ENCODE data around the gene CMKLR1.

- TF ChIP-seq EP300 (IDR thresholded peaks at IDR 0.05; ENCODE audit: borderline replicate concordance in 1 of 2, control insufficient read depth in 1 of 2, low read depth in 2 of 2, low read length in 2 of 2) (no peak), CBFB (IDR thresholded peaks at IDR 0.05; ENCODE audit: low read depth) (no peak), POLR2AphosphoS5 (IDR thresholded peaks at IDR 0.05; ENCODE audit: low read length) (no peak), FOXM1 (IDR thresholded peaks at IDR 0.05; ENCODE audit: low read depth, low read length) (no peak), MEF2B (IDR thresholded peaks at IDR 0.05; ENCODE audit: partially characterized antibody, poor library complexity, severe bottlenecking) (no peak), CHD2 (IDR thresholded peaks at IDR 0.05; ENCODE audit: borderline replicate concordance, low read depth, low read length) (no peak)
- TF ChIP-seq, protein P1, sequence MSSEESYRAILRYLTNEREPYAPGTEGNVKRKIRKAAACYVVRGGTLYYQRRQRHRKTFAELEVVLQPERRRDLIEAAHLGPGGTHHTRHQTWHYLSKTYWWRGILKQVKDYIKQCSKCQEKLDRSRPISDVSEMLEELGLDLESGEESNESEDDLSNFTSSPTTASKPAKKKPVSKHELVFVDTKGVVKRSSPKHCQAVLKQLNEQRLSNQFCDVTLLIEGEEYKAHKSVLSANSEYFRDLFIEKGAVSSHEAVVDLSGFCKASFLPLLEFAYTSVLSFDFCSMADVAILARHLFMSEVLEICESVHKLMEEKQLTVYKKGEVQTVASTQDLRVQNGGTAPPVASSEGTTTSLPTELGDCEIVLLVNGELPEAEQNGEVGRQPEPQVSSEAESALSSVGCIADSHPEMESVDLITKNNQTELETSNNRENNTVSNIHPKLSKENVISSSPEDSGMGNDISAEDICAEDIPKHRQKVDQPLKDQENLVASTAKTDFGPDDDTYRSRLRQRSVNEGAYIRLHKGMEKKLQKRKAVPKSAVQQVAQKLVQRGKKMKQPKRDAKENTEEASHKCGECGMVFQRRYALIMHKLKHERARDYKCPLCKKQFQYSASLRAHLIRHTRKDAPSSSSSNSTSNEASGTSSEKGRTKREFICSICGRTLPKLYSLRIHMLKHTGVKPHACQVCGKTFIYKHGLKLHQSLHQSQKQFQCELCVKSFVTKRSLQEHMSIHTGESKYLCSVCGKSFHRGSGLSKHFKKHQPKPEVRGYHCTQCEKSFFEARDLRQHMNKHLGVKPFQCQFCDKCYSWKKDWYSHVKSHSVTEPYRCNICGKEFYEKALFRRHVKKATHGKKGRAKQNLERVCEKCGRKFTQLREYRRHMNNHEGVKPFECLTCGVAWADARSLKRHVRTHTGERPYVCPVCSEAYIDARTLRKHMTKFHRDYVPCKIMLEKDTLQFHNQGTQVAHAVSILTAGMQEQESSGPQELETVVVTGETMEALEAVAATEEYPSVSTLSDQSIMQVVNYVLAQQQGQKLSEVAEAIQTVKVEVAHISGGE (CRISPR knock-in tag; IDR thresholded peaks at IDR 0.05): no peak
- TF ChIP-seq, protein P2, sequence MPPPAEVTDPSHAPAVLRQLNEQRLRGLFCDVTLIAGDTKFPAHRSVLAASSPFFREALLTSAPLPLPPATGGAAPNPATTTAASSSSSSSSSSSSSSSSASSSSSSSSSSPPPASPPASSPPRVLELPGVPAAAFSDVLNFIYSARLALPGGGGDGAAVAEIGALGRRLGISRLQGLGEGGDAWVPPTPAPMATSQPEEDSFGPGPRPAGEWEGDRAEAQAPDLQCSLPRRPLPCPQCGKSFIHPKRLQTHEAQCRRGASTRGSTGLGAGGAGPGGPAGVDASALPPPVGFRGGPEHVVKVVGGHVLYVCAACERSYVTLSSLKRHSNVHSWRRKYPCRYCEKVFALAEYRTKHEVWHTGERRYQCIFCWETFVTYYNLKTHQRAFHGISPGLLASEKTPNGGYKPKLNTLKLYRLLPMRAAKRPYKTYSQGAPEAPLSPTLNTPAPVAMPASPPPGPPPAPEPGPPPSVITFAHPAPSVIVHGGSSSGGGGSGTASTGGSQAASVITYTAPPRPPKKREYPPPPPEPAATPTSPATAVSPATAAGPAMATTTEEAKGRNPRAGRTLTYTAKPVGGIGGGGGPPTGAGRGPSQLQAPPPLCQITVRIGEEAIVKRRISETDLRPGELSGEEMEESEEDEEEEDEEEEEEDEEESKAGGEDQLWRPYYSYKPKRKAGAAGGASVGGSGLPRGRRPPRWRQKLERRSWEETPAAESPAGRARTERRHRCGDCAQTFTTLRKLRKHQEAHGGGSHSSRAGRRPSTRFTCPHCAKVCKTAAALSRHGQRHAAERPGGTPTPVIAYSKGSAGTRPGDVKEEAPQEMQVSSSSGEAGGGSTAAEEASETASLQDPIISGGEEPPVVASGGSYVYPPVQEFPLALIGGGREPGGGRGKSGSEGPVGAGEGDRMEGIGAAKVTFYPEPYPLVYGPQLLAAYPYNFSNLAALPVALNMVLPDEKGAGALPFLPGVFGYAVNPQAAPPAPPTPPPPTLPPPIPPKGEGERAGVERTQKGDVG (CRISPR knock-in tag; IDR thresholded peaks at IDR 0.05): no peak
- TF ChIP-seq, protein P3, sequence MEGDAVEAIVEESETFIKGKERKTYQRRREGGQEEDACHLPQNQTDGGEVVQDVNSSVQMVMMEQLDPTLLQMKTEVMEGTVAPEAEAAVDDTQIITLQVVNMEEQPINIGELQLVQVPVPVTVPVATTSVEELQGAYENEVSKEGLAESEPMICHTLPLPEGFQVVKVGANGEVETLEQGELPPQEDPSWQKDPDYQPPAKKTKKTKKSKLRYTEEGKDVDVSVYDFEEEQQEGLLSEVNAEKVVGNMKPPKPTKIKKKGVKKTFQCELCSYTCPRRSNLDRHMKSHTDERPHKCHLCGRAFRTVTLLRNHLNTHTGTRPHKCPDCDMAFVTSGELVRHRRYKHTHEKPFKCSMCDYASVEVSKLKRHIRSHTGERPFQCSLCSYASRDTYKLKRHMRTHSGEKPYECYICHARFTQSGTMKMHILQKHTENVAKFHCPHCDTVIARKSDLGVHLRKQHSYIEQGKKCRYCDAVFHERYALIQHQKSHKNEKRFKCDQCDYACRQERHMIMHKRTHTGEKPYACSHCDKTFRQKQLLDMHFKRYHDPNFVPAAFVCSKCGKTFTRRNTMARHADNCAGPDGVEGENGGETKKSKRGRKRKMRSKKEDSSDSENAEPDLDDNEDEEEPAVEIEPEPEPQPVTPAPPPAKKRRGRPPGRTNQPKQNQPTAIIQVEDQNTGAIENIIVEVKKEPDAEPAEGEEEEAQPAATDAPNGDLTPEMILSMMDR (IDR thresholded peaks at IDR 0.05 in 2 of 3, conservative IDR thresholded peaks at IDR 0.05 in 1 of 3; ENCODE audit: control insufficient read depth in 2 of 3, extremely low read depth in 1 of 3, insufficient read depth in 1 of 3, low read depth in 3 of 3, low read length in 3 of 3): no peak
Measured at GRCh38 chr12:108273217-108273616, 65.9 kb downstream of the CMKLR1 start.
